Heart left ventricle (tissue), 16 donors: ENCODE measurements around the gene MAPK4. TPM values are rescaled to one million over a fixed set of nuclear protein-coding genes. Genes with fewer than 3 reads are reported as not detected.

Source experiments
- ATAC-seq, 4 donors: fragments of 200-7000 bp; cut with Tn5 transposase; one replicate each; pipeline ENCODE4 v1.9.1; 2020 to 2022; ENCODE audit warnings: moderate library complexity in 4 of 4, mild to moderate bottlenecking in 3 of 4, moderate number of reproducible peaks in 1 of 4
- DNase-seq, 5 donors: peaks; one replicate each; pipeline ENCODE4 v3.0.0-alpha.2; 2020
- H3K27ac ChIP-seq, 12 donors: fragments of 200-600 bp; sonication (generic) in 4 of 12; one replicate each; pipeline versions ENCODE4 v1.5.0 to v1.8.0; 2016 to 2022; ENCODE audit warnings: mild to moderate bottlenecking in 2 of 12
- H3K27me3 ChIP-seq, 9 donors: fragments of 200-600 bp; sonication (generic) in 2 of 9; one replicate each; pipeline versions ENCODE4 v1.5.1 to v1.8.0; 2016 to 2022; ENCODE audit warnings: mild to moderate bottlenecking in 3 of 9
- H3K36me3 ChIP-seq, 9 donors: fragments of 200-600 bp; sonication (generic) in 2 of 9; one replicate each; pipeline versions ENCODE4 v1.5.0 to v1.8.0; 2018 to 2022; ENCODE audit warnings: mild to moderate bottlenecking in 2 of 9
- H3K4me1 ChIP-seq, 12 donors: fragments of 200-600 bp; sonication (generic) in 4 of 12; one replicate each; pipeline versions ENCODE4 v1.5.0 to v1.8.0; 2016 to 2022; ENCODE audit warnings: mild to moderate bottlenecking in 3 of 12
- H3K4me3 ChIP-seq, 12 donors: fragments of 200-600 bp; sonication (generic) in 4 of 12; one replicate each; pipeline versions ENCODE4 v1.5.0 to v1.8.0; 2017 to 2022; ENCODE audit warnings: mild to moderate bottlenecking in 9 of 12, moderate library complexity in 4 of 12
- H3K9me3 ChIP-seq, 12 donors: fragments of 200-600 bp; sonication (generic) in 4 of 12; one replicate each; pipeline versions ENCODE4 v1.5.0 to v1.8.0; 2016 to 2022; ENCODE audit warnings: mild to moderate bottlenecking in 1 of 12
- CTCF ChIP-seq, 12 donors: fragments of 200-600 bp; sonication (generic) in 4 of 12; IDR thresholded peaks; one replicate each; pipeline versions ENCODE4 v1.5.0 to v1.8.0; 2018 to 2022; ENCODE audit warnings: antibody characterized with exemption in 12 of 12, mild to moderate bottlenecking in 5 of 12
- POLR2A ChIP-seq, 2 donors: fragments of 450-650 bp; IDR thresholded peaks; one replicate each; pipeline ENCODE4 v1.6.1; 2017; ENCODE audit warnings: antibody characterized with exemption in 2 of 2, mild to moderate bottlenecking in 2 of 2, moderate library complexity in 2 of 2
- WGBS, 4 donors: extraction: QIAGEN DNeasy Blood & Tissue Kit in 2 of 4; methylation state at CpG; one replicate each; pipeline versions ENCODE4 v1.1.5 to v1.1.7; 2013 to 2018; 5-methylcytosine and 5-hydroxymethylcytosine counted together
- intact Hi-C, 10 donors: fragments of 100-400 bp; cut with DNase I; formaldehyde crosslinking; loops; one replicate each; pipeline versions ENCODE4 v1.11.1 to v1.14.2; 2022
- polyA plus RNA-seq, 2 donors: library from polyadenylated mRNA; stranded (reverse); fragments of 200-250 nt; gene quantifications; one replicate each; pipeline ENCODE4 v1.2.3, GENCODE V29; 2013
- total RNA-seq, 9 donors: library from RNA; depleted of rRNA in 2 of 9; stranded (reverse); fragments of >200 nt in 2 of 9; fragmentation: NEBNext Ultra II Directional in 3 of 9; extraction: Animal tissue kit (Norgen Biotek cat#: 25700) in 3 of 9; gene quantifications; one replicate each; pipeline versions ENCODE4 v1.1.0 to v1.2.4, GENCODE V29; 2016 to 2023
- donor health status: ischemic (EF 13 %, LVEDD 7.1; RV severe dilation, severe dysfunction).
- donor health status: healthy with polysubstance abuse.
- donor health status: DM: no; HTN: yes; CAD: no.
- donor health status: DM: no; HTN: no; CAD: no.
- donor health status: ischemic (EF 25% LVEDD 6.9; RV normal size, moderate dysfunction).
- donor health status: ischemic (EF 25% LVEDD 5.7; RV mildly dilated, moderate dysfunction).
- donor health status: healthy.
- donor health status: DM: yes; HTN: yes; CAD: no.
- donor health status: ischemic (EF 35%, LVEDD 5.7; RV mildly dilated, moderate dysfunction).
- donor health status: nonischemic (EF 11% LVEDD 7.7; RV severe dilation, severe dysfunction).
- donor health status: DM: yes; HTN: yes; CAD: no.
- donor health status: PGD.
- donor health status: ischemic (EF 29% LVEDD 5.4; RV normal size, mild dysfunction).
- donor health status: nonischemic (EF 23%, LVEDD 6.1; RV moderate dilation, normal function).

MAPK4 gene
- total and polyA plus RNA-seq, 11 donors = 8.5 to 169 (median 30.1) TPM

DNA sequence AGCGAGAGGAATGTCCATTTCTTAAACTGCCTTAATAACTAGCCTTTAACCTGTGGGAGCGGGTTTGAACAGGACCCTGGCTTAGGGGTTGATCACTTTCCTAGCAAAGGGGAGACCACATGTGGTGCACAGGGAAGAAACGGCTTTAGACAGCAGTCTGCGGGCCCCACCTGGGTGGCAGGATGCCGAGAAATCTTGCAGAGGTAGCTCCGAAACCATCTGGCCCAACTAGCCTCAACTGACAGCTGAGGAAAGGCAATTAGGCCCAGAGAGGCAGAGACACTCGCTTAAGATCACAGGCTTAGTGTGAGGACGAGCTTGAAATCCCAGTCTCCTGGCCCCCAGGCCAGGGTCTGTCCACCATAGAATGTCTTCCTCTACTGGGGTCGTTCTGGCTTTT, 170.1 kb downstream of the MAPK4 start:
- Histone ChIP-seq H3K4me3 (no peak overlapping the region), H3K27ac (no peak overlapping the region), H3K36me3 (no peaks in the 10 kb centered on the region), H3K27me3 (no peaks in the 10 kb centered on the region), H3K4me1 (peaks cover 0 to 29% (median 10%) of the 10 kb centered on the region in 12 donors), H3K9me3 (no peaks in the 10 kb centered on the region)
- 81 to 89% (median 87%) methylated on average over 9 of the region's 9 CpGs for WGBS, 4 donors
- no peak for ATAC-seq
- no peak for TF ChIP-seq CTCF (IDR thresholded peaks at IDR 0.05)
- TF ChIP-seq POLR2A (IDR thresholded peaks at IDR 0.05) = no peak
- intact Hi-C loops = loop anchor here in 5 of 10 donors (5.0 to 10.0 kb wide), 5 partner anchors 63 to 78 kb away; no protein-coding TSS in a partner anchor
- DNase-seq = no peak

- H3K4me3 ChIP-seq = no peak overlapping the region
- H3K36me3 ChIP-seq = no peaks in the 10 kb centered on the region
- ATAC-seq (peak in 1 of 4 donors; percentile 23), DNase-seq (no peak)
- intact Hi-C loops = no loop called here
- H3K9me3 ChIP-seq = no peaks in the 10 kb centered on the region
- peaks cover 0 to 3% (median 0%) of the 10 kb centered on the region in 9 donors for H3K27me3 ChIP-seq
- TF ChIP-seq POLR2A (IDR thresholded peaks at IDR 0.05) (no peak), CTCF (IDR thresholded peaks at IDR 0.05) (no peak)
- no peak overlapping the region for H3K27ac ChIP-seq
- WGBS, 4 donors = 55 to 72% (median 64%) methylated on average over 6 to 8 of the region's 8 CpGs
- peaks cover 0 to 4% (median 0%) of the 10 kb centered on the region in 12 donors for H3K4me1 ChIP-seq
Observed at GRCh38 chr18:50734342-50734741, 174.5 kb downstream of the MAPK4 start.

DNA sequence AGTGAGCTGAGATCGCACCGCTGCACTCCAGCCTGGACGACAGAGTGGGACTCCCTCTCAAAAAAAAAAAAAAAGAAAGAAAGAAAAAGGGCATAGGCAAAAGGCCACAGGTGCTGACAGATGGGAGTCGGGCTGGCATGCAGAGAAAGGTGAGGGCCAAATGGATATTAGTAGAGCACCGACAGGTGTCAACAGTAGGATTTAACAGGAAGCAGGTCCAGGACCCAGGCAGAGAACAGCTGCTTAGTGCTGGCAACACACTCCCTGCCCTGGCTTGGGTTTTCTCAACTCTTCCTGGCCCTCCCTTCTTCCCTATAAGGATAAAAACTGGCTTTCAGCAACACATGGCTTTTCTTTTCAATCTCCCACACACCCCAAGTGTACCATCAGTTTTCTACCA, 175.0 kb downstream of the MAPK4 start:
- Histone ChIP-seq H3K4me1 (peaks cover 0 to 4% (median 0%) of the 10 kb centered on the region in 12 donors), H3K27me3 (peaks cover 0 to 3% (median 0%) of the 10 kb centered on the region in 9 donors), H3K36me3 (no peaks in the 10 kb centered on the region), H3K4me3 (no peak overlapping the region), H3K9me3 (no peaks in the 10 kb centered on the region), H3K27ac (no peak overlapping the region)
- intact Hi-C loops = no loop called here
- DNase-seq (no peak), ATAC-seq (peak in 1 of 4 donors; percentile 6)
- TF ChIP-seq POLR2A (IDR thresholded peaks at IDR 0.05) (no peak), CTCF (IDR thresholded peaks at IDR 0.05) (no peak)
- 70 to 72% (median 72%) methylated on average over 5 of the region's 5 CpGs for WGBS, 4 donors

GRCh38 chr18:50737127-50737526, 177.2 kb downstream of the MAPK4 start:
- Histone ChIP-seq H3K36me3 (no peaks in the 10 kb centered on the region), H3K4me3 (no peak overlapping the region), H3K9me3 (no peaks in the 10 kb centered on the region), H3K27me3 (peaks cover 0 to 3% (median 0%) of the 10 kb centered on the region in 9 donors), H3K4me1 (peaks cover 0 to 4% (median 0%) of the 10 kb centered on the region in 12 donors), H3K27ac (no peak overlapping the region)
- DNase-seq = no peak
- ATAC-seq = no peak
- 22 to 40% (median 34%) methylated on average over 3 of the region's 3 CpGs for WGBS, 4 donors
- intact Hi-C loops = no loop called here
- TF ChIP-seq CTCF (IDR thresholded peaks at IDR 0.05) (no peak), POLR2A (IDR thresholded peaks at IDR 0.05) (no peak)
